HG03064 (cell line): ENCODE measurements around the gene ACADM.
A peak's percentile ranks its signal among the peaks of the same experiment; 100 is the strongest.
"Not testable (repeated sequence)": the region's sequence is repeated elsewhere in the genome, so short reads cannot be mapped to it uniquely, and the experiment has no call there.

Source experiments
- ATAC-seq: cut with Tn5 transposase; IDR thresholded peaks from one replicate; pipeline ENCODE4 v1.9.1; 2021; ENCODE audit warnings: low read depth; ENCODE audit not compliant: unreplicated experiment

Gene ACADM

DNA sequence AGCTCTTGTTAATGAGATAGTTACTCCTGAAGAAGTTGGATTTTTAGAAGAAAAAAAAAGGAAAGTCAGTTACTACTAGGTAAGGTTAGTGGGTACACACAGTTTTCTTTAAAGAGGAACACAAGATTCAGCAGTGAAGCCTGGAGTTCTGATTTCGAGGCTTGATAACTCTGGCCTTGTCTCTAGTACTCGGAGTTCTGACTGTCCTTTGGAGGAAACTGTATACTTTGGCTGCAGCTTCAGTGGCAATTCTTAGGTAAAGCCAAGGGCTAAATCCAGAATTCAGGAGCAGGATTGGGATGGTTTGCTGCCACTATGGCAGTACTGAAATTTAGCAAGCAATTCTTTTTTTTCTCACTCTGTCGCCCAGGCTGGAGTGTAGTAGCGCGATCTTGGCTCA is 9.2 kb downstream of the ACADM start:
- ATAC-seq = no peak

- ATAC-seq = no peak
These were observed 11.5 kb downstream of the ACADM start for GRCh38 chr1:75736016-75736415.

- ATAC-seq = no peak
These were observed 17.6 kb downstream of the ACADM start for GRCh38 chr1:75742047-75742625.

DNA sequence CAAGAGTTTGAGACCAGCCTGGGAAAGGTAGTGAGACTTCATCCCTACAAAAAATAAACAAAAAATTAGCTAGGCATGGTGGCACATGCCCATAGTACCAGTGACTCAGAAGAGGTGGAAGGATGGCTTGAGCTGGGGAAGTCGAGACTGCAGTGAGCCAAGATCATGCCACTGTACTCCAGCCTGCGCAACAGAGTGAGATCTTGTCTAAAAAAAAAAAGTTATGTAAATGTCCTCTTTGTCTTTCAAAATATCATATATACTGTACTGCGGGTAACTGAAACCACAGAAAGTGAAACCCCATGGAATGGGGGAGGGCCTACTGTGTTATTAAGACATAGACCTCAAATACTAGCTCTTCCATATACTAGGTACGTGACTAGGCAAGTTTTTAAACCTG is 20.8 kb downstream of the ACADM start:
- peak; percentile 66 for ATAC-seq

DNA sequence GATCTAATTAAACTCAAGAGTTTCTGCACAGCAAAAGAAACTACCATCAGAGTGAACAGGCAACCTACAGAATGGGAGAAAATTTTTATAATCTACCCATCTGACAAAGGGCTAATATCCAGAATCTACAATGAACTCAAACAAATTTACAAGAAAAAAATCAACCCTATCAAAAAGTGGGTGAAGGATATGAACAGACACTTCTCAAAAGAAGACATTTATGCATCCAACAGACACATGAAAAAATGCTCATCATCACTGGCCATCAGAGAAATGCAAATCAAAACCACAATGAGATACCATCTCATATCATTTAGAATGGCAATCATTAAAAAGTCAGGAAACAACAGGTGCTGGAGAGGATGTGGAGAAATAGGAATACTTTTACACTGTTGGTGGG is 32.7 kb downstream of the ACADM start:
- ATAC-seq = not testable (repeated sequence)

- not testable (repeated sequence) for ATAC-seq
These were observed 34.0 kb downstream of the ACADM start for GRCh38 chr1:75758543-75758942.

DNA sequence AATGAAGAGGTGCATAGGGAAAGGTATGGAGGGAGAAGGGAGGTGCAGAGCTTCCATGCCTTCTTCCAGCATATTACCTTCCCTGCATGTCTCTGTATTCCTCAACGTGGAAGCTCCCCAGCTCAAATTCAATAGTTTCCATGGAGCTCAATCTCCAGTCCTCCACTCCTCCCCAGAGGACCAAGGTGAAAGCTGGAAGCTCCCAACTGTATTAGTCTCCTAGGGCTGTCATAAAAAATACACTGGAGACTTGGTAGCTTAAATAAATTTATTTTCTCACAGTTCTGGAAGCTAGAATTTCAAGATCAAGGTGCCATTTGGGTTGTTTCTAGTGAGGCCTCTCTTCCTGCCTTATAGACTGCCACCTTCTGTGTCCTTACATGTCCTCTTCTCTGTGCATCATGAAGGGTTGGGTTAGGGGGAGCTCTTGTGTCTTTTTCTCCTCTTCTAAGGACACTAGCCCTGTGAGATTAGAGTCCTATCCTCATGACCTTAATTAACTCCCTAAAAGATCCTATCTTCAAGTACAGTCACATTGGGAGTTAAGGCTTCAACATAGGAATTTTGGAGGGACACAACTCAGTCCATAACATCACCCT is 39.6 kb downstream of the ACADM start:
- ATAC-seq = no peak

- no peak for ATAC-seq
These were observed 41.3 kb downstream of the ACADM start for GRCh38 chr1:75765697-75766355.

- ATAC-seq = no peak
These were observed 43.5 kb downstream of the ACADM start for GRCh38 chr1:75768016-75768415.

DNA sequence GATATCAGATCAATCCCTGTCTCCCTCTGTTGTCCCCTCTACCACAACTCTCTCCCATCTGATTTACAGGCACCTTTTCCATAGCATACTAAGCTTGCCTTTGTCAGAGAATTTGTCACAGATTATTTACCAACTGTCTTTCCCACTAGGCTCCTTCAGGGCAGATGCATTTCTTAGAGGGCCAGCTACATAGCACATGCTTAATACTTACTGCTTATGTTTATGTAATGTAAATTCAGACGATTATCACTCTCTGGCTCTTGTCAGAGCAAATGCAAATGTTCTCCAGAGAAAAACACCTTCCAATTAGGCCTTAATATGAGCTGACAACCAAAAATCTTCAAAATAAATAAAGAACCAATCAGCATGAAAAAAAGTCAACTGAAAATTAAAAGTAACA is 46.3 kb downstream of the ACADM start:
- no peak for ATAC-seq

DNA sequence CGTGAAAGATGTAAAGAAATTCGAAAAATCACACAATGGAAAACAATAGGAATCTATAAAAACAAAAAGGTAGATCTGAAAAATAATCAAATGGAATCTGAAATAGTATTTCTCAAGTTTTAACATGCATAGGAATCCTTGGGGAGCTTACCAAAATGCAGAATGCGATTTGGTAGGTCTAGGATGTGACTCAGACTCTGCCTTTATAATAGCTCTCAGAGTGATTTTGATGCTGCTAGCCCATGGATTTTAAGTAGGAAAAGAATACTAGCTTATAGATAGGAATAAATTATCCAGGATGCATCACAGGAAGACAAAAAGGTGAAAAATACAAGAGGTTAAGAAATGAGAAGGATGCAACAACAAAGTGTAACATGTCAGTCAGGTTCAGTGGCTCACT is 47.5 kb downstream of the ACADM start:
- no peak for ATAC-seq

DNA sequence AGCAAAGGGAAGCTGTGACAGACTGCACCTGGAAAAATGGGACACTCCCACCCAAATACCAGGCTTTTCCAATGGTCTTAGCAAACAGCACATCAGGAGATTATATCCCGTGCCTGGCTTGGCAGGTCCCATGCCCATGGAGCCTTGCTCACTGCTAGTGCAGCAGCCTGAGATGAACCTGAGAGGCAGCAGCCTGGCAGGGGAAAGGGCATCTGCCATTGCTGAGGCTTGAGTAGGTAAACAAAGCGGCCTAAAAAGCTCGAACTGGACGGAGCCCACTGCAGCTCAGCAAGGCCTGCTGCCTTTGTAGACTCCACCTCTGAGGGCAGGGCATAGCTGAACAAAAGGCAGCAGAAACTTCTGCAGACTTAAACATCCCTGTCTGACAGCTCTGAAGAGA is 53.3 kb downstream of the ACADM start:
- not testable (repeated sequence) for ATAC-seq

DNA sequence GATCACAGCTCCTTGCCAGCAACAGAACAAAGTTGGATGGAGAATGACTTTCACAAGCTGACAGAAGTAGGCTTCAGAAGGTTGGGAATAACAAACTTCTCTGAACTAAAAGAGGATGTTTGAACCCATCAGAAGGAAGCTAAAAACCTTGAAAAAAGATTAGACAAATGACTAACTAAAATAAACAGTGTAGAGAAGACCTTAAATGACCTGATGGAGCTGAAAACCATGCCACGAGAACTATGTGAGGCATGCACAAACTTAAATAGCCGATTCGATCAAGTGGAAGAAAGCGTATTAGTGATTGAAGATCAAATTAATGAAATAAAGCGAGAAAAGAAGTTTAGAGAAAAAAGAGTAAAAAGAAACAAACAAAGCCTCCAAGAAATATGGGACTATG is 54.2 kb downstream of the ACADM start:
- not testable (repeated sequence) for ATAC-seq

GRCh38 chr1:75780183-75780582 is 55.7 kb downstream of the ACADM start:
- not testable (repeated sequence) for ATAC-seq

GRCh38 chr1:75783920-75784319 is 59.4 kb downstream of the ACADM start:
- not testable (repeated sequence) for ATAC-seq

GRCh38 chr1:75785320-75785982 is 60.9 kb downstream of the ACADM start:
- ATAC-seq = peak; percentile 26

GRCh38 chr1:75785983-75786853 is 61.7 kb downstream of the ACADM start, which contains the start of gene RABGGTB:
Gene RABGGTB (plus strand): TSS chr1:75786256. CDS start chr1:75786272, 16 bp downstream.
- ATAC-seq = peak; percentile 75

DNA sequence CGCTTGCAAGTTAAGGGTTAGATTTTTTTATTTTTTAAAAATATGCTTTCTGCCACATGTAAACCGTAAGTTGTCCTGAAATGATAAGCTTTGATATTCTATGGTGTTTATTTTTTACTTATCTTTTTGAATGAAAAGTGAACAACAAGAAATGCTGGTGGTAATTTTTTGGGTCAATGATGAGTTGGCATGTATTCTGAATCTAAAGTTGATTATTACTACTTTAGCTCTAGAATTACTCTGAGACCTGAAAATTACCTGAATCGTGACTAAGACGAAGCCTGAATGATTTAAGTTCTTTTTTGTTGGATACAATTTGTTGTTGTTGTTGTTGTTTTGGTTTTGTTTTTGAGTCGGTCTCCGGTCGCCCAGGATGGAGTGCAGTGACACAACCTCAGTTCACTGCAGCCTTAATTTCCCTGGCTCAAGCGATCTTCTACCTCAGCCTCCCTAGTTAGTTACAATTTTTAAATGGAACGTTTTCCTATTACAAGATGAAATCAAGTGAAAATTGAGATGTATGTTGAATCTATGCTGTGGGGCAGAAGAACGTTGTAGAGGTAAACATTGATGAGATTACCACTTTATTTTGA is 62.5 kb downstream of the ACADM start:
- no peak for ATAC-seq

DNA sequence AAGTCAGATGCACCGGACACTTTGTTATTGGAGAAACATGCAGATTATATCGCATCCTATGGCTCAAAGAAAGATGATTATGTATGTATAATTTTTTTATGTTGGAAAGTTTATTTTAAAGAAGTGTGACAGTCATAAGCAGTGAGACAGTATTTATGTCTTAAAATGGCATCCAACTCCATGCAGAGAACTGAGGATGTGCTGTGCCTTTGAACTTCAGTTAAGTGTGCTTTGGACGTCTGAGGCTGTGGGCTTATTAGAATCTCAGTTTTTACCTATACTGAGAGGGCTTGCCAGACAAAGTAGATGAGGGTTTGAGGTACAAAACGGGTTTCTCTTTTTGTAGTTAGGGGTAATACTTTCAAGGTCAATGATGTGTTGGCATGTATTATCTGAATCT is 63.0 kb downstream of the ACADM start:
- ATAC-seq = no peak

GRCh38 chr1:75789988-75790387 is 65.5 kb downstream of the ACADM start:
- ATAC-seq = no peak
